GM12875 (cell line): ENCODE data around the gene CATSPERZ.

Experiments
- H3K4me3 ChIP-seq: one replicate; pipeline ENCODE4 v1.5.1; 2011; ENCODE audit warnings: low read depth, low read length, control low read depth
- TF ChIP-seq, protein P1 (sequence below): IDR thresholded peaks from 2 replicates; pipeline ENCODE4 v1.5.1; 2011; ENCODE audit warnings: low read depth, mild to moderate bottlenecking, control low read depth, inconsistent platforms, low read length, moderate library complexity, borderline replicate concordance; ENCODE audit not compliant: insufficient read depth

Gene CATSPERZ

GRCh38 chr11:64298966-64299846 is 952 bp upstream of the CATSPERZ start:
- H3K4me3 ChIP-seq: no peak overlapping the region
- TF ChIP-seq, protein P1, sequence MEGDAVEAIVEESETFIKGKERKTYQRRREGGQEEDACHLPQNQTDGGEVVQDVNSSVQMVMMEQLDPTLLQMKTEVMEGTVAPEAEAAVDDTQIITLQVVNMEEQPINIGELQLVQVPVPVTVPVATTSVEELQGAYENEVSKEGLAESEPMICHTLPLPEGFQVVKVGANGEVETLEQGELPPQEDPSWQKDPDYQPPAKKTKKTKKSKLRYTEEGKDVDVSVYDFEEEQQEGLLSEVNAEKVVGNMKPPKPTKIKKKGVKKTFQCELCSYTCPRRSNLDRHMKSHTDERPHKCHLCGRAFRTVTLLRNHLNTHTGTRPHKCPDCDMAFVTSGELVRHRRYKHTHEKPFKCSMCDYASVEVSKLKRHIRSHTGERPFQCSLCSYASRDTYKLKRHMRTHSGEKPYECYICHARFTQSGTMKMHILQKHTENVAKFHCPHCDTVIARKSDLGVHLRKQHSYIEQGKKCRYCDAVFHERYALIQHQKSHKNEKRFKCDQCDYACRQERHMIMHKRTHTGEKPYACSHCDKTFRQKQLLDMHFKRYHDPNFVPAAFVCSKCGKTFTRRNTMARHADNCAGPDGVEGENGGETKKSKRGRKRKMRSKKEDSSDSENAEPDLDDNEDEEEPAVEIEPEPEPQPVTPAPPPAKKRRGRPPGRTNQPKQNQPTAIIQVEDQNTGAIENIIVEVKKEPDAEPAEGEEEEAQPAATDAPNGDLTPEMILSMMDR: no peak

GRCh38 chr11:64303109-64304031 is 3.2 kb downstream of the CATSPERZ start:
- no peak overlapping the region for H3K4me3 ChIP-seq
- TF ChIP-seq, protein P1: no peak

- peak overlapping the region; percentile 59 for H3K4me3 ChIP-seq
- TF ChIP-seq, protein P1: no peak
Observed at GRCh38 chr11:64304032-64304315, 3.8 kb downstream of the CATSPERZ start.

GRCh38 chr11:64304316-64305072 is 4.3 kb downstream of the CATSPERZ start:
- peak overlapping the region; percentile 59 for H3K4me3 ChIP-seq
- TF ChIP-seq, protein P1: peak; percentile 94

DNA sequence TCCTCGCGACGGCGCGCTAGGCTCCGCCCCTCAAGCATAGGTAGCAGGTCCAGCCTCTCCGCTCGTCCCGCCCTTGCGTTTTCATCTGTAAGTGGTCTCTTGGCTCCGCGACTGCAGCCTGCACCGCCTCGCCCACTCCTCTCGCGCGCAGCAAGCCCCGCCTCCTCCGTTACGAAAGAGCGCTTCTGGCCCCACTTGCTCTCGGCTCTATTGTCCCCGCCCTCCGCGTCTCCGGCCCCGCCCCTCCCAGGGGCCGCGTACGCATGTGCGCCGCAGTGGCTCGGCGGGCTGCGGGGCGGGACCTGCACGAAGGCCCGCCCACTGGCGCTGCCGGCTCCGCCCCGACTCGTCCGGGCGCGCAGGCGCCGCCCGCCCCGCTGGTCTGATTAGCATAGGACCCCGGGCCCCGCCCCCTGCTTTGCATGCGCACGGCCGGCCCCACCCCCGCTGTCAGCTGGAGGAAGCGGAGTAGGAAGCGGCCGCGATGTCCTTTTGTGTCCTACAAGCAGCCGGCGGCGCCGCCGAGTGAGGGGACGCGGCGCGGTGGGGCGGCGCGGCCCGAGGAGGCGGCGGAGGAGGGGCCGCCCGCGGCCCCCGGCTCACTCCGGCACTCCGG is 5.0 kb downstream of the CATSPERZ start, which contains the start of gene ESRRA:
ESRRA (plus strand) TSS at position 450 of the 616 bp plus-strand sequence. CDS start 1,656 bp downstream, outside the sequence.
- TF ChIP-seq, protein P1: no peak
- H3K4me3 ChIP-seq: peak within 1 kb of the TSS; percentile 65
